Esophagus muscularis mucosa (tissue), 4 donors: ENCODE data around the gene ACY1.

ENCODE experiments used
- EP300 ChIP-seq: sonication (generic); formaldehyde crosslinking; IDR thresholded peaks from one replicate; pipeline ENCODE4 v1.6.1; 2017; ENCODE audit warnings: antibody characterized with exemption
- POLR2A ChIP-seq: fragments of 450-650 bp; IDR thresholded peaks from one replicate; pipeline ENCODE4 v1.6.1; 2017; ENCODE audit warnings: antibody characterized with exemption, moderate library complexity, mild to moderate bottlenecking, low read depth
- POLR2AphosphoS5 ChIP-seq, 2 donors: sonication (generic); formaldehyde crosslinking; IDR thresholded peaks; one replicate each; pipeline ENCODE4 v1.6.1; 2017; ENCODE audit warnings: antibody characterized with exemption in 2 of 2
- TF ChIP-seq, protein P1 (sequence below), 3 experiments: fragments of 200-600 bp in 2 of 3; fragments of 450-650 bp in 1 of 3; sonication (generic) in 2 of 3; IDR thresholded peaks; one replicate each; pipeline ENCODE4 v1.5.1; 2017 to 2019; ENCODE audit warnings: antibody characterized with exemption in 3 of 3, mild to moderate bottlenecking in 2 of 3, moderate library complexity in 1 of 3

DNA sequence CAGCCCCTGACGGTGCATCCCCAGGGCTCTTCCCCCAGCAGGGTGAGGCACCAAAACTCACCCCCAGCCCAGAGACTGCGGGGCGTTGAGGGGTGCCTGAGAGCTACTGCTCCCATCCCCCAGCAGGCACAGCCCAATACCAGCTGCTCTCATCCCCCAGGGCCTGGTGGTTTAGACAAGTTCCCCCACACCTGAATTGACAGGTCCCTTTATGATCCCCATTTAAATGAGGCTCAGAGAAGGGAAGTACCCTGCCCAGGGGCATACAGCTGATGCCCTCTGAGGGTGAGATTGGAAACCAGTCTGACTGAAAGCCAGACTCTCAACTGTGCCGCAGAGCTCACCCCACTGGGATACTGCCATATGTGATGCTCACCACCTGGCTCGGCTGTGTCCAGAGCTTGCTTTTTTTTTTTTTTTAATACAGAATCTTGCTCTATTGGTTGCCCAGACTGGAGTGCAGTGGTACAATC is 52.9 kb downstream of the ACY1 start:
- TF ChIP-seq, protein P1, sequence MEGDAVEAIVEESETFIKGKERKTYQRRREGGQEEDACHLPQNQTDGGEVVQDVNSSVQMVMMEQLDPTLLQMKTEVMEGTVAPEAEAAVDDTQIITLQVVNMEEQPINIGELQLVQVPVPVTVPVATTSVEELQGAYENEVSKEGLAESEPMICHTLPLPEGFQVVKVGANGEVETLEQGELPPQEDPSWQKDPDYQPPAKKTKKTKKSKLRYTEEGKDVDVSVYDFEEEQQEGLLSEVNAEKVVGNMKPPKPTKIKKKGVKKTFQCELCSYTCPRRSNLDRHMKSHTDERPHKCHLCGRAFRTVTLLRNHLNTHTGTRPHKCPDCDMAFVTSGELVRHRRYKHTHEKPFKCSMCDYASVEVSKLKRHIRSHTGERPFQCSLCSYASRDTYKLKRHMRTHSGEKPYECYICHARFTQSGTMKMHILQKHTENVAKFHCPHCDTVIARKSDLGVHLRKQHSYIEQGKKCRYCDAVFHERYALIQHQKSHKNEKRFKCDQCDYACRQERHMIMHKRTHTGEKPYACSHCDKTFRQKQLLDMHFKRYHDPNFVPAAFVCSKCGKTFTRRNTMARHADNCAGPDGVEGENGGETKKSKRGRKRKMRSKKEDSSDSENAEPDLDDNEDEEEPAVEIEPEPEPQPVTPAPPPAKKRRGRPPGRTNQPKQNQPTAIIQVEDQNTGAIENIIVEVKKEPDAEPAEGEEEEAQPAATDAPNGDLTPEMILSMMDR (IDR thresholded peaks at IDR 0.05) = no peak
- TF ChIP-seq POLR2AphosphoS5 (IDR thresholded peaks at IDR 0.05) (no peak), EP300 (no peak), POLR2A (no peak)
